Heart left ventricle (tissue), 16 donors: ENCODE results near the gene MYO18B. TPM values are rescaled to one million over a fixed set of nuclear protein-coding genes. Genes with fewer than 3 reads are reported as not detected.

Experiments used
- ATAC-seq, 4 donors: fragments of 200-7000 bp; cut with Tn5 transposase; one replicate each; pipeline ENCODE4 v1.9.1; 2020 to 2022; ENCODE audit warnings: moderate library complexity in 4 of 4, mild to moderate bottlenecking in 3 of 4, moderate number of reproducible peaks in 1 of 4
- DNase-seq, 5 donors: peaks; one replicate each; pipeline ENCODE4 v3.0.0-alpha.2; 2020
- H3K27ac ChIP-seq, 12 donors: fragments of 200-600 bp; sonication (generic) in 4 of 12; one replicate each; pipeline versions ENCODE4 v1.5.0 to v1.8.0; 2016 to 2022; ENCODE audit warnings: mild to moderate bottlenecking in 2 of 12
- H3K27me3 ChIP-seq, 9 donors: fragments of 200-600 bp; sonication (generic) in 2 of 9; one replicate each; pipeline versions ENCODE4 v1.5.1 to v1.8.0; 2016 to 2022; ENCODE audit warnings: mild to moderate bottlenecking in 3 of 9
- H3K36me3 ChIP-seq, 9 donors: fragments of 200-600 bp; sonication (generic) in 2 of 9; one replicate each; pipeline versions ENCODE4 v1.5.0 to v1.8.0; 2018 to 2022; ENCODE audit warnings: mild to moderate bottlenecking in 2 of 9
- H3K4me1 ChIP-seq, 12 donors: fragments of 200-600 bp; sonication (generic) in 4 of 12; one replicate each; pipeline versions ENCODE4 v1.5.0 to v1.8.0; 2016 to 2022; ENCODE audit warnings: mild to moderate bottlenecking in 3 of 12
- H3K4me3 ChIP-seq, 12 donors: fragments of 200-600 bp; sonication (generic) in 4 of 12; one replicate each; pipeline versions ENCODE4 v1.5.0 to v1.8.0; 2017 to 2022; ENCODE audit warnings: mild to moderate bottlenecking in 9 of 12, moderate library complexity in 4 of 12
- H3K9me3 ChIP-seq, 12 donors: fragments of 200-600 bp; sonication (generic) in 4 of 12; one replicate each; pipeline versions ENCODE4 v1.5.0 to v1.8.0; 2016 to 2022; ENCODE audit warnings: mild to moderate bottlenecking in 1 of 12
- CTCF ChIP-seq, 12 donors: fragments of 200-600 bp; sonication (generic) in 4 of 12; IDR thresholded peaks; one replicate each; pipeline versions ENCODE4 v1.5.0 to v1.8.0; 2018 to 2022; ENCODE audit warnings: antibody characterized with exemption in 12 of 12, mild to moderate bottlenecking in 5 of 12
- POLR2A ChIP-seq, 2 donors: fragments of 450-650 bp; IDR thresholded peaks; one replicate each; pipeline ENCODE4 v1.6.1; 2017; ENCODE audit warnings: antibody characterized with exemption in 2 of 2, mild to moderate bottlenecking in 2 of 2, moderate library complexity in 2 of 2
- WGBS, 4 donors: extraction: QIAGEN DNeasy Blood & Tissue Kit in 2 of 4; methylation state at CpG; one replicate each; pipeline versions ENCODE4 v1.1.5 to v1.1.7; 2013 to 2018; 5-methylcytosine and 5-hydroxymethylcytosine counted together
- intact Hi-C, 10 donors: fragments of 100-400 bp; cut with DNase I; formaldehyde crosslinking; loops; one replicate each; pipeline versions ENCODE4 v1.11.1 to v1.14.2; 2022
- polyA plus RNA-seq, 2 donors: library from polyadenylated mRNA; stranded (reverse); fragments of 200-250 nt; gene quantifications; one replicate each; pipeline ENCODE4 v1.2.3, GENCODE V29; 2013
- total RNA-seq, 9 donors: library from RNA; depleted of rRNA in 2 of 9; stranded (reverse); fragments of >200 nt in 2 of 9; fragmentation: NEBNext Ultra II Directional in 3 of 9; extraction: Animal tissue kit (Norgen Biotek cat#: 25700) in 3 of 9; gene quantifications; one replicate each; pipeline versions ENCODE4 v1.1.0 to v1.2.4, GENCODE V29; 2016 to 2023
- donor health status: ischemic (EF 13 %, LVEDD 7.1; RV severe dilation, severe dysfunction).
- donor health status: healthy with polysubstance abuse.
- donor health status: DM: no; HTN: yes; CAD: no.
- donor health status: DM: no; HTN: no; CAD: no.
- donor health status: ischemic (EF 25% LVEDD 6.9; RV normal size, moderate dysfunction).
- donor health status: ischemic (EF 25% LVEDD 5.7; RV mildly dilated, moderate dysfunction).
- donor health status: healthy.
- donor health status: DM: yes; HTN: yes; CAD: no.
- donor health status: ischemic (EF 35%, LVEDD 5.7; RV mildly dilated, moderate dysfunction).
- donor health status: nonischemic (EF 11% LVEDD 7.7; RV severe dilation, severe dysfunction).
- donor health status: DM: yes; HTN: yes; CAD: no.
- donor health status: PGD.
- donor health status: ischemic (EF 29% LVEDD 5.4; RV normal size, mild dysfunction).
- donor health status: nonischemic (EF 23%, LVEDD 6.1; RV moderate dilation, normal function).

MYO18B gene
- total and polyA plus RNA-seq, 11 donors = 140 to 301 (median 193) TPM

- H3K36me3 ChIP-seq = peaks cover 0 to 96% (median 36%) of the 10 kb centered on the region in 9 donors
- ATAC-seq = no peak
These were observed 86.4 kb downstream of the MYO18B start for GRCh38 chr22:25828422-25828821.

GRCh38 chr22:25829237-25829636, 87.2 kb downstream of the MYO18B start:
- DNase-seq (no peak), ATAC-seq (no peak)
- Histone ChIP-seq H3K27ac (no peak overlapping the region), H3K9me3 (peaks cover 0 to 8% (median 0%) of the 10 kb centered on the region in 12 donors), H3K36me3 (peaks cover 0 to 96% (median 37%) of the 10 kb centered on the region in 9 donors), H3K4me1 (peaks cover 0 to 19% (median 5%) of the 10 kb centered on the region in 12 donors), H3K27me3 (peaks cover 0 to 4% (median 0%) of the 10 kb centered on the region in 9 donors), H3K4me3 (no peak overlapping the region)
- TF ChIP-seq POLR2A (IDR thresholded peaks at IDR 0.05) (no peak), CTCF (IDR thresholded peaks at IDR 0.05) (no peak)
- intact Hi-C loops = no loop called here
- 84 to 94% (median 90%) methylated on average over 5 of the region's 5 CpGs for WGBS, 4 donors

More at GRCh38 chr22:25828422-25828821, 86.4 kb downstream of the MYO18B start:
- H3K27me3 ChIP-seq = peaks cover 0 to 4% (median 0%) of the 10 kb centered on the region in 9 donors
- TF ChIP-seq POLR2A (IDR thresholded peaks at IDR 0.05) (no peak), CTCF (IDR thresholded peaks at IDR 0.05) (no peak)
- no peak overlapping the region for H3K4me3 ChIP-seq
- peaks cover 0 to 8% (median 0%) of the 10 kb centered on the region in 12 donors for H3K9me3 ChIP-seq
- H3K4me1 ChIP-seq = peaks cover 0 to 16% (median 4%) of the 10 kb centered on the region in 12 donors
- DNase-seq = no peak
- H3K27ac ChIP-seq = no peak overlapping the region
- intact Hi-C loops = no loop called here

DNA sequence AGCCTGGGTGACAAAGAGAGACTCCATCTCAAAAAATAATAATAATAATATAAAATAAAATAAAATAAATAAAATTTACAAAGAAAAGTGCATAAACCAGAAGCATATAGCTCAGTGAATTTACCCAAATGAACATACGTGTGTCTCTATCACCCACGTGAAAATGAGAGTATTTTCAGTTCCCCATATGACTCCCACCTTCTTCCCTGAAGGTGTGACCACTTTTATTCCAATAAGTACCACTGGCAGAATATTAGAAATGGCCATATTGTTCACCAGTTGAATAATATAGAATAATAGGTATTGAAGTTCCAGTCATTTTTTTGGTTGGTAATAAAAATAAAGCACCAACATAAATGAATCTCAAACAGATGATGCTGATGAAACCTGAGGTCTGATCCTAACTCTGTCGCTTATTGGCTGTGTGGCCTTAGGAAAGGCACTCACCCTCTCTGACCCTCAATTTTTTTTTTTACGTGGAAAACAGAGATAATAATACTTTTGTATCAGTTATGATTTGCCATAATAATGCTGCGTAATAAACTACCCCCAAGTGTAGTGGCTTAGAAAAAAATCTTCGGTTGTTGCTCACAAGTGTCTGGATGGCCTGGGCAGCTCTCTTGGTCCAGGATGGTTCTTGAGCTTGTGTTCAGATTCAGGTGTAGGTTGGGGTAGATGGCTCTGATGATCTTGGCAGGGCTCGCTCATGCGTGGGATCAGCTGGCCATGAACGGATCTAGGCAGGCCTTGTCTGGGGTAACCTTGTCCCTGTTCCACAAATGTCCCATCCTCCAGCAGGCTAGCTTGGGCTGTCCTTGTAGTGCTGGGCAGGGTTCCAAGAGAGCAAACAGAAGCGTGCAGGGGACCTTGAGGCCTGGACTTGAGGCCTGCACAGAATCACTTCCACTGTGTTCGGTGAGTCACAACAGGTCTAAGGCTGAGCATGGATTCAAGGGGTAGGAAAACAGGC, 88.1 kb downstream of the MYO18B start:
- H3K9me3 ChIP-seq = peaks cover 0 to 8% (median 0%) of the 10 kb centered on the region in 12 donors
- DNase-seq (peak in 3 of 5 donors; percentile 19 to 83 (median 46)), ATAC-seq (peak; percentile 42 to 82 (median 70))
- no peak overlapping the region for H3K4me3 ChIP-seq
- peak overlapping the region in 3 of 12 donors; percentile 2 to 66 (median 8) for H3K27ac ChIP-seq
- TF ChIP-seq CTCF (IDR thresholded peaks at IDR 0.05) (no peak), POLR2A (IDR thresholded peaks at IDR 0.05) (no peak)
- H3K36me3 ChIP-seq = peaks cover 0 to 96% (median 32%) of the 10 kb centered on the region in 9 donors
- peaks cover 0 to 19% (median 5%) of the 10 kb centered on the region in 12 donors for H3K4me1 ChIP-seq
- peaks cover 0 to 4% (median 0%) of the 10 kb centered on the region in 9 donors for H3K27me3 ChIP-seq
- 80 to 82% (median 81%) methylated on average over 10 to 11 of the region's 11 CpGs for WGBS, 4 donors
- intact Hi-C loops = no loop called here

- H3K27ac ChIP-seq = peak overlapping the region in 8 of 12 donors; percentile 13 to 75 (median 57)
- H3K4me3 ChIP-seq = no peak overlapping the region
- peaks cover 0 to 91% (median 17%) of the 10 kb centered on the region in 9 donors for H3K36me3 ChIP-seq
- peak; percentile 60 to 79 (median 72) for ATAC-seq
- H3K4me1 ChIP-seq = peaks cover 0 to 21% (median 6%) of the 10 kb centered on the region in 12 donors
- DNase-seq = peak in 3 of 5 donors; percentile 27 to 78 (median 73)
- 58 to 68% (median 63%) methylated on average over 4 to 5 of the region's 5 CpGs for WGBS, 4 donors
- no peaks in the 10 kb centered on the region for H3K27me3 ChIP-seq
- TF ChIP-seq POLR2A (IDR thresholded peaks at IDR 0.05) (no peak), CTCF (IDR thresholded peaks at IDR 0.05) (no peak)
- intact Hi-C loops = no loop called here
- H3K9me3 ChIP-seq = peaks cover 0 to 8% (median 0%) of the 10 kb centered on the region in 12 donors
These were observed 91.1 kb downstream of the MYO18B start for GRCh38 chr22:25833091-25833490.
